Measurements from ENCODE around the gene CUX1.
"Not testable (repeated sequence)": the region's sequence is repeated elsewhere in the genome, so short reads cannot be mapped to it uniquely, and the experiment has no call there.

The CUX1 gene

GRCh38 chr7:102175423-102176170, 358.2 kb downstream of the CUX1 start:
- DNase-seq (ENCODE audit: low read depth, low spot score), result no peak

- no peak for DNase-seq (ENCODE audit: low read depth, low spot score)
Measured at GRCh38 chr7:102178410-102178809, 361.0 kb downstream of the CUX1 start.

- no peak for DNase-seq (ENCODE audit: low read depth, low spot score)
Measured at GRCh38 chr7:102180727-102181126, 363.3 kb downstream of the CUX1 start.

GRCh38 chr7:102181517-102181916, 364.1 kb downstream of the CUX1 start:
- DNase-seq (ENCODE audit: low read depth, low spot score), result no peak

- DNase-seq (ENCODE audit: low read depth, low spot score), result no peak
Measured at GRCh38 chr7:102182016-102182415, 364.6 kb downstream of the CUX1 start.

- not testable (repeated sequence) for DNase-seq (ENCODE audit: low read depth, low spot score)
Measured at GRCh38 chr7:102183848-102184247, 366.4 kb downstream of the CUX1 start.

GRCh38 chr7:102184303-102184702, 366.9 kb downstream of the CUX1 start:
- no peak for DNase-seq (ENCODE audit: low read depth, low spot score)

GRCh38 chr7:102185796-102186195, 368.4 kb downstream of the CUX1 start:
- no peak for DNase-seq (ENCODE audit: low read depth, low spot score)

- DNase-seq (ENCODE audit: low read depth, low spot score), result no peak
Measured at GRCh38 chr7:102186306-102186705, 368.9 kb downstream of the CUX1 start.

GRCh38 chr7:102188746-102189145, 371.3 kb downstream of the CUX1 start:
- no peak for DNase-seq (ENCODE audit: low read depth, low spot score)

GRCh38 chr7:102189756-102190155, 372.3 kb downstream of the CUX1 start:
- DNase-seq (ENCODE audit: low read depth, low spot score), result no peak

GRCh38 chr7:102190776-102191350, 373.4 kb downstream of the CUX1 start:
- DNase-seq (ENCODE audit: low read depth, low spot score), result no peak

GRCh38 chr7:102191556-102192379, 374.3 kb downstream of the CUX1 start:
- no peak for DNase-seq (ENCODE audit: low read depth, low spot score)

GRCh38 chr7:102192790-102193189, 375.4 kb downstream of the CUX1 start:
- no peak for DNase-seq (ENCODE audit: low read depth, low spot score)

- DNase-seq (ENCODE audit: low read depth, low spot score), result no peak
Measured at GRCh38 chr7:102193806-102194205, 376.4 kb downstream of the CUX1 start.

GRCh38 chr7:102195361-102195760, 377.9 kb downstream of the CUX1 start:
- DNase-seq (ENCODE audit: low read depth, low spot score), result no peak

- no peak for DNase-seq (ENCODE audit: low read depth, low spot score)
Measured at GRCh38 chr7:102196028-102196427, 378.6 kb downstream of the CUX1 start.

- DNase-seq (ENCODE audit: low read depth, low spot score), result no peak
Measured at GRCh38 chr7:102197161-102197560, 379.7 kb downstream of the CUX1 start.

GRCh38 chr7:102197599-102197998, 380.2 kb downstream of the CUX1 start:
- no peak for DNase-seq (ENCODE audit: low read depth, low spot score)

- DNase-seq (ENCODE audit: low read depth, low spot score), result no peak
Measured at GRCh38 chr7:102198417-102198956, 381.1 kb downstream of the CUX1 start.

GRCh38 chr7:102201576-102201975, 384.1 kb downstream of the CUX1 start:
- DNase-seq (ENCODE audit: low read depth, low spot score), result no peak

- no peak for DNase-seq (ENCODE audit: low read depth, low spot score)
Measured at GRCh38 chr7:102202556-102202955, 385.1 kb downstream of the CUX1 start.

Measured in smooth muscle cell of the brain vasculature (primary cell).